22Rv1 (cell line): ENCODE data around the gene E2F3.

Experiments used
- H3K27ac ChIP-seq: fragments of 450-650 bp; 2 replicates; pipeline ENCODE4 v1.5.1; 2017
- ZFX ChIP-seq: fragments of 450-650 bp; IDR thresholded peaks from 2 replicates; pipeline ENCODE4 v1.6.1; 2017; ENCODE audit warnings: antibody characterized with exemption, borderline replicate concordance
- TF ChIP-seq, protein P1 (sequence below): fragments of 450-650 bp; IDR thresholded peaks from 2 replicates; pipeline ENCODE4 v1.5.1; 2017; ENCODE audit warnings: mild to moderate bottlenecking

The E2F3 gene

DNA sequence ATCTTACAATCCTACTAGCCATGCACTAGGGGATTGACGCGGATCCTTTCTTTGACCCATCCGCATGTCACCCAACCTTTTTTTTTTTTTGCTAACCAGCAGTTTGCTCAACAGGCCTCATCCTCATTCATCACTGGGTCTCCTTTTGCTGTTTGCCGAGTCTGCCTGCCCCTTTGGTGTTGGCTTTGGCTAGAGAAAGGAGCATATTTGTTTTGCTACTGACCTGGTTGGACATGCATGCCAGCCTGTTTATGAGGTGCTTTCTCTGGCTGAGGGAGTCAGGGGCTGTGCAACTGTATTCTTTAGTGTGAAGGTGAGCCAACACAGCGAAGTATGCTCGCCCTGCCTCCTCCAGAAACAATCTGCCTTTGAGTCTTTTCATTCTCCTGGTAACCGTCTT, 40.2 kb downstream of the E2F3 start:
- H3K27ac ChIP-seq = no peak overlapping the region
- TF ChIP-seq, protein P1, sequence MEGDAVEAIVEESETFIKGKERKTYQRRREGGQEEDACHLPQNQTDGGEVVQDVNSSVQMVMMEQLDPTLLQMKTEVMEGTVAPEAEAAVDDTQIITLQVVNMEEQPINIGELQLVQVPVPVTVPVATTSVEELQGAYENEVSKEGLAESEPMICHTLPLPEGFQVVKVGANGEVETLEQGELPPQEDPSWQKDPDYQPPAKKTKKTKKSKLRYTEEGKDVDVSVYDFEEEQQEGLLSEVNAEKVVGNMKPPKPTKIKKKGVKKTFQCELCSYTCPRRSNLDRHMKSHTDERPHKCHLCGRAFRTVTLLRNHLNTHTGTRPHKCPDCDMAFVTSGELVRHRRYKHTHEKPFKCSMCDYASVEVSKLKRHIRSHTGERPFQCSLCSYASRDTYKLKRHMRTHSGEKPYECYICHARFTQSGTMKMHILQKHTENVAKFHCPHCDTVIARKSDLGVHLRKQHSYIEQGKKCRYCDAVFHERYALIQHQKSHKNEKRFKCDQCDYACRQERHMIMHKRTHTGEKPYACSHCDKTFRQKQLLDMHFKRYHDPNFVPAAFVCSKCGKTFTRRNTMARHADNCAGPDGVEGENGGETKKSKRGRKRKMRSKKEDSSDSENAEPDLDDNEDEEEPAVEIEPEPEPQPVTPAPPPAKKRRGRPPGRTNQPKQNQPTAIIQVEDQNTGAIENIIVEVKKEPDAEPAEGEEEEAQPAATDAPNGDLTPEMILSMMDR = no peak
- no peak for TF ChIP-seq ZFX

DNA sequence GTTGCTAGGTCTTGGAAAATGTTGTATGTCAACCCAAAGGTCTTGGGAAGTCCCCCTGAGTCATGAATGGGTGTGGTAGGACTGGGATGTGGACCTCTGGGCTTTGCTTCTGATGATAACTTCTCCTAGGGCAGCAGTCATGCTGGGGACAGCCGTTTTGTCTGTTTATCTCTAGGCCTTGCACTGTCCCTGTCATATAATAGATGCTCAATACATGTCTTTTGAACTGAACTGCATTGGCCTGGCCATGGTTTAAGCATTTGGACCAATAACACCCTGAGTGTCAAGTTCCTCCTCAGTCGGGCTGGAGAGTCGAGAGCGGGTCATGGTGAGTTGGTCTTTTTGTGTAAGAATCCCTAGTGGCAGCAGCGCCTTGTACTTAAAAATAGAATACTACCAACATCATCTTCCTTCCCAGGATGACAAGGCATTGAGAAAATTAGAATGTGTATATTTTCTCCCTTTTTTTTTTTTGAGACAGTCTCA, 43.1 kb downstream of the E2F3 start:
- TF ChIP-seq, protein P1 = no peak
- TF ChIP-seq ZFX = no peak
- H3K27ac ChIP-seq = no peak overlapping the region

DNA sequence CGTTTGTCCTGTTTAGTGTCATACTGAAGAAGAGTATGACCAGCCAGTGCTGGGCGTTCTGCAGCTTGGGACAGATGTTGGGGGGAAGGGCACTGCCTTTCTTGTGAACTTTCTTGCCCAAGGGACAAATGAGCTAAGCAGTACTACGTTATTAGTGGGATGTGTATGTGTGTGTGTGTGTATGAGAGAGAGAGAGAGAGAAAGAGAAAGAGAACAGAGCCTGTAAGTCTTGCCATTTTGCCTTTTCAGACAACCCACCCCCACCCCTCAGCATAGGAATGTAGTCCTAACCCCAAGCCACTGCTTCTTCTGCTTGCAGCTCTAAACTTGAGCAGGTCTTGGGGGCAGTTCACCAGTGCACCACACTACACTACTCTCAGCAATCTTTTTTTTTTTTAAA, 45.5 kb downstream of the E2F3 start:
- H3K27ac ChIP-seq = no peak overlapping the region
- TF ChIP-seq, protein P1 = no peak
- no peak for TF ChIP-seq ZFX

DNA sequence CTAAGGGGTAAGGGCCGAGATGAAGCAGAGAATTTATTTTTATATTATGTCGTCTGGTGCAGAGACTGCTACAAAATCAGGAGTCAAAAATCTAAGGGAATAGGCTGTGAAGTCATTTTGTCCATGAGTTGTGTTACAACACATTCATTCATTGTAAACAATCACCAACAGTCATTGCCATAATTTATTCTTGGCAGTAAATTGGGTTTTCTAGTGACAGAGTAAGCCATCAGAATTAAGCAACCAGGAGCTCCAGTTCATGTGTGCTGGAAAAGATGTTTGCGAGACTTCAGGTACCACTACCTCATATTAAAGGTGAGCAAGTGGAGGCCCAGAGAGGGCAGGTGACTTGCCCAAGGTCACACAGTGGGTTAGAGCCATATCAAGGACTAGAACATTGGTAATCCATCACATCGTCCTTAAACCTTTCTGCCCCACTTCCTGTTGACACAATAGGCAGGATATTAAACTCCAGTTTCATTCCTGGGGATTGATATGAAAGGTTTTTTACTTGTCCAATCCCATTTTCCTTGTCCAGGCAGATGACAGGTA, 46.0 kb downstream of the E2F3 start:
- TF ChIP-seq ZFX = no peak
- TF ChIP-seq, protein P1 = no peak
- H3K27ac ChIP-seq = no peak overlapping the region

DNA sequence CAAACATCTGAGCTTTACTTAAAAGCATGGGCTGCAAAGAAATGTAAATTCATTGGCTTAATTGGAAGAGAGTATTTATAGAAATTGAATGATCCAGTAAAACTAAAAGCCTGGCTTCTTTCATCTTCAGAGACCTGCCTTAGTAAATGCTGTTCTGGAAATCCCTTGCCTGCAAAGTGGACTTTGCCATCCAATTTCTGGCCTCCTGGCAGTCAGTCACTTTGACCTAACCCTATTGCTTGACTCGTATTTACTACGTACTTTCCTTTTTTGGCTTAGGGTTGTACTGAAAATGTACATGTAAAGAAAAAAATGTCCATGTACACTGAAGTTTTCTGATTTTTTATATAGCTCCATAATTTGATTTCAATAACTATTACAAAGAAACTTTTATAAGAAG, 47.1 kb downstream of the E2F3 start:
- TF ChIP-seq, protein P1 = no peak
- no peak for TF ChIP-seq ZFX
- H3K27ac ChIP-seq = no peak overlapping the region

DNA sequence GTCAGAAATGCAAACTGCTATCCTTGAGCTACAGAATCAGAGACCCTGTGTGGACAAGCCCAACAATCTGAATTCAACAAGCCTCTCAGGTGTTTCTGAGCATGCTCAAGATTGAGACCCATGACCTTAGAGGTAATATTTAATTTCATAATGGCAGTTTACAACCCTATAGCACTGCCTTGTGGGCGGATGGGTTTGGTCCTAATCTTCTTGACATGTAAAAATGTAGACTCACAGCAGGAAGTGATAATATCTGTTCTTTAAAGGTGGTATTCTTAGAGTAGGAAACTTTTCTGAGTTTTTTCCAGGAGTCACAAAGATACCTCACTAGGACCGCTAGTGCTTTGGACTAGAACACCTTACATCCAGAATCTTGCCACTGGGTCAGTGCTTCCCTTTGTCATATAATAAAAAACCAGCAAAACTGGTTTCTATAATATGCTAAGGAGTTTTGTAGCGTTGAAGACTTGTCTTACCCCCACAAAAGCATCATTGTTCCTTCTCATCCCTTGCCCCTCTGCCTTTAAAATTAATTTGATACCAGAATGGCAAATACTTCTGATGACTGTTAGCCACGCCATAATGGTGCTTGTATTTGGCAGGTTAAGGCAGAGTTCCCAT, 52.6 kb downstream of the E2F3 start:
- no peak overlapping the region for H3K27ac ChIP-seq
- no peak for TF ChIP-seq ZFX
- TF ChIP-seq, protein P1 = no peak

DNA sequence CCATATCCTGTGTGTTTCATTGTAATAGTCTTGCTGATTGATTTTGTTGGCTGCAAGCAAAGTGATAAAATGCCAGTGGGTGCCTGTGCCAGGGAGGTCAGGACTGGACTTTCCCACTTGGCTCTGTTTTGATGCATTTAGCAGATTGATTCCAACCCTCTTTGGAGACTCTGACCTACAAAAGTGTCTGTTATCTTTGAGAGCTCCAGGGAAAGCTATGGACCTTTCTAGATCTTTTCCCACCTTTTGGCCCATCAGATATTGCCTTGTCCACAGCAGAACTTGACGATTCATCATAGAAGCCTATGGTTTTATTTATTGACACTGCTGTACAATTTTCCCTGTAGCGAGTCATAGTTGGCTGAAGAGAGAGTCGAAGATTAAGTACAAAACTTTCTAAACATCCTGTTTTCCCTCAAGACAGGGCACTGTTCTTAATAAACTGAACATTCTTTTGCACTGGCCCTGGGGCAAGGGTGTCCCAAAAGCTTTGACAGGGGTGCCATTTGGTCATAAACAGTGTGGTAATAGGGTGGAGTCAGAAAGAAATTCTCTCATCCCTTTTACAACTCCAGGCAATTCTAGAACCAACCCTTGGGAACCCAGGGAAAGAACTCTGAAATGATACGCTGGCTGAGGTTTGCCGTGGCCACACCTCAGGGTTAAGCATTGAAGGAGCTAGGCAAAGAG, 53.7 kb downstream of the E2F3 start:
- no peak overlapping the region for H3K27ac ChIP-seq
- TF ChIP-seq, protein P1 = no peak
- no peak for TF ChIP-seq ZFX
